K562 (cell line): ENCODE data around the gene USP13. TPM values are rescaled to one million over a fixed set of nuclear protein-coding genes. Genes with fewer than 3 reads are reported as not detected.

Experiments
- JUND ChIP-seq, 2 experiments: IDR thresholded peaks; 2 replicates in 1 of 2; 3 replicates in 1 of 2; pipeline ENCODE4 v1.6.1; 2011; ENCODE audit warnings: borderline replicate concordance in 2 of 2, low read depth in 2 of 2, low read length in 2 of 2, improper control_type of control experiment in 1 of 2, missing biosample characterization in 1 of 2, missing genetic modification characterization in 1 of 2, missing genetic modification reagents in 1 of 2
- KLF1 ChIP-seq: fragments of 450-650 bp; IDR thresholded peaks from 2 replicates; pipeline ENCODE4 v1.6.1; 2016; ENCODE audit warnings: missing genetic modification characterization, missing compliant biosample characterization
- NCOA2 ChIP-seq, 2 experiments: fragments of 450-650 bp; IDR thresholded peaks; 2 replicates each; pipeline ENCODE4 v1.6.1; 2018; ENCODE audit warnings: mild to moderate bottlenecking in 2 of 2, moderate library complexity in 1 of 2; ENCODE audit not compliant: partially characterized antibody in 2 of 2
- RFX7 ChIP-seq: fragments of 250-450 bp; sonication (Bioruptor Pico); IDR thresholded peaks from 2 replicates; pipeline ENCODE4 v1.5.1; 2021; ENCODE audit warnings: mild to moderate bottlenecking
- SRSF3 ChIP-seq: fragments of 200-400 bp; formaldehyde crosslinking; IDR thresholded peaks from 2 replicates; pipeline ENCODE4 v1.6.1; 2016; ENCODE audit warnings: mild to moderate bottlenecking, low read length, moderate library complexity; ENCODE audit not compliant: insufficient read depth
- STAG1 ChIP-seq: sonication (generic); formaldehyde crosslinking; IDR thresholded peaks from 2 replicates; pipeline ENCODE4 v1.5.0; 2020; ENCODE audit warnings: missing genetic modification reagents, borderline replicate concordance
- TOE1 ChIP-seq, 2 experiments: fragments of 450-650 bp in 1 of 2; sonication (generic) in 1 of 2; formaldehyde crosslinking in 1 of 2; IDR thresholded peaks; 2 replicates each; pipeline versions ENCODE4 v1.7.1 to v1.8.0; 2016 to 2022; ENCODE audit warnings: borderline replicate concordance in 2 of 2, mild to moderate bottlenecking in 2 of 2, antibody characterized with exemption in 1 of 2, inconsistent platforms in 1 of 2, low read depth in 1 of 2, missing genetic modification reagents in 1 of 2, moderate library complexity in 1 of 2
- UBTF ChIP-seq, 2 experiments: IDR thresholded peaks; 2 replicates each; pipeline ENCODE4 v1.6.1; 2012; ENCODE audit warnings: improper control_type of control experiment in 2 of 2, low read depth in 2 of 2, low read length in 2 of 2, borderline replicate concordance in 1 of 2
- YBX1 ChIP-seq: fragments of 450-650 bp; IDR thresholded peaks from 2 replicates; pipeline ENCODE4 v1.7.1; 2016; ENCODE audit warnings: mild to moderate bottlenecking
- ZBTB43 ChIP-seq: sonication (generic); formaldehyde crosslinking; IDR thresholded peaks from 2 replicates; pipeline ENCODE4 v1.8.0; 2023; ENCODE audit warnings: mild to moderate bottlenecking, missing genetic modification reagents
- ZBTB49 ChIP-seq: sonication (generic); formaldehyde crosslinking; IDR thresholded peaks from 2 replicates; pipeline ENCODE4 v1.8.0; 2022; ENCODE audit warnings: missing genetic modification reagents, mild to moderate bottlenecking, borderline replicate concordance
- ZC3H8 ChIP-seq: fragments of 450-650 bp; IDR thresholded peaks from 2 replicates; pipeline ENCODE4 v1.6.1; 2017
- ZNF12 ChIP-seq: sonication (generic); formaldehyde crosslinking; IDR thresholded peaks from 2 replicates; pipeline ENCODE4 v1.4.0; 2020; ENCODE audit warnings: mild to moderate bottlenecking, missing genetic modification reagents
- ZNF282 ChIP-seq: sonication (generic); formaldehyde crosslinking; IDR thresholded peaks from 2 replicates; pipeline ENCODE4 v1.8.1; 2023; ENCODE audit warnings: missing genetic modification reagents
- polyA plus RNA-seq, 8 experiments: library from polyadenylated mRNA; depleted of rRNA in 4 of 8; stranded (reverse) in 5 of 8; unstranded in 3 of 8; fragments of >200 nt; fragmentation: Nextera tagmentation in 2 of 8; fragmentation: Illumina TruSeq in 1 of 8; extraction: Ambion mirVana in 2 of 8; extraction: Trizol in 1 of 8; gene quantifications; 2 replicates each; pipeline versions ENCODE4 v1.2.1 to v1.2.3, GENCODE V29; 2011 to 2014; ENCODE audit warnings: inconsistent platforms in 1 of 8, missing spikeins in 1 of 8
- total RNA-seq, 7 experiments: library from RNA; depleted of rRNA in 6 of 7; stranded (reverse); fragments of >200 nt in 6 of 7; fragmentation: Illumina TruSeq in 2 of 7; extraction: Trizol in 2 of 7; gene quantifications; 2 replicates each; pipeline versions ENCODE4 v1.2.1 to v1.2.3, GENCODE V29; 2011 to 2021; ENCODE audit warnings: low replicate concordance in 1 of 7
- TF ChIP-seq, protein P1 (sequence below): fragments of 450-650 bp; formaldehyde crosslinking; IDR thresholded peaks from 2 replicates; pipeline ENCODE4 v1.4.0; 2020; ENCODE audit warnings: mild to moderate bottlenecking, moderate library complexity

Gene USP13
- total and polyA plus RNA-seq, 9 of the 15 experiments (the other 6 are each of a cell fraction or from before 2014, with no cell fraction given), result 0.11 to 2.3 (median 0.51) TPM

DNA sequence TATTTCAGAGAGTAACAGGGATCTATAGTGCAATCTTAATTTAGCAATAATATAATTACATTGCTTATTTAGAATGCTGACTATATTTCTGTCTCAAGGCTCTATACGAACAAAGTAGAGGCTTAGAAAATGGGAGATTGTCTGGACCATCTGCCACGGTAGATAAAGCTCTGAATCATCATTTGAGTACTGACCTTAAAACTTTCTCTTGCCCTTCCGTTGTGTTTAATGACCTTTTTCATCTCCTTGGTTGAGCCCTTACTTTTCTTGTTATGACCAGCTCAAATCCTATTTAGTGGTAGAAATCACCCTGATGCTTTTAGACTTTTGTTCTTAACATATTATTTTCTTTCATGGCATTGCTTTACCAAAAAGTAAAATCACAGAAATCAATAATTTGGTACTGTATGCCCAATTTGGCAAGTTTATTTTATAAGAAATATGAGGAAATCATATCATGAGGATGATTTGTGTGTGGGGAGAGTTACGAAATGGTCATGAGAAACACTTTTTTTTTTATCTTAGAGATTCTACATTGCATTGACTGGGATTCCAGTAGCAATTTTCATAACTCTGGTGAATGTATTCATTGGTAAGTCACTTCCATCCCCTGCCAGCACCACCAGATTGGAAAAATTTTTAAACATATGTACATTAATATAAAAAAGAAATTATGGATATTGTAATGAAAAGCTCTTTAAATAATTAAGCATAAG lies 37.2 kb upstream of the USP13 start (continued):
- TF ChIP-seq ZBTB43 (no peak), SRSF3 (no peak), ZNF282 (no peak), STAG1 (CRISPR knock-in tag) (no peak), YBX1 (no peak), RFX7 (CRISPR knock-in tag) (no peak), KLF1 (no peak), ZBTB49 (CRISPR knock-in tag) (no peak), UBTF (IDR thresholded peaks at IDR 0.05; ENCODE audit: borderline replicate concordance in 1 of 2, low read depth in 2 of 2, low read length in 2 of 2) (no peak), NCOA2 (IDR thresholded peaks at IDR 0.05; ENCODE audit: partially characterized antibody in 2 of 2) (peak; percentile 48 to 72), JUND (IDR thresholded peaks at IDR 0.05; ENCODE audit: borderline replicate concordance, low read depth, low read length) (peak; percentile 96), JUND (tag; IDR thresholded peaks at IDR 0.05; ENCODE audit: borderline replicate concordance, low read depth, low read length) (peak; percentile 92; the same call in 2 of the 3 replicates), ZC3H8 (no peak), TOE1 (IDR thresholded peaks at IDR 0.05; ENCODE audit: borderline replicate concordance) (no peak), TOE1 (CRISPR knock-in tag; IDR thresholded peaks at IDR 0.05; ENCODE audit: borderline replicate concordance, low read depth) (no peak), ZNF12 (no peak)
- TF ChIP-seq, protein P1, sequence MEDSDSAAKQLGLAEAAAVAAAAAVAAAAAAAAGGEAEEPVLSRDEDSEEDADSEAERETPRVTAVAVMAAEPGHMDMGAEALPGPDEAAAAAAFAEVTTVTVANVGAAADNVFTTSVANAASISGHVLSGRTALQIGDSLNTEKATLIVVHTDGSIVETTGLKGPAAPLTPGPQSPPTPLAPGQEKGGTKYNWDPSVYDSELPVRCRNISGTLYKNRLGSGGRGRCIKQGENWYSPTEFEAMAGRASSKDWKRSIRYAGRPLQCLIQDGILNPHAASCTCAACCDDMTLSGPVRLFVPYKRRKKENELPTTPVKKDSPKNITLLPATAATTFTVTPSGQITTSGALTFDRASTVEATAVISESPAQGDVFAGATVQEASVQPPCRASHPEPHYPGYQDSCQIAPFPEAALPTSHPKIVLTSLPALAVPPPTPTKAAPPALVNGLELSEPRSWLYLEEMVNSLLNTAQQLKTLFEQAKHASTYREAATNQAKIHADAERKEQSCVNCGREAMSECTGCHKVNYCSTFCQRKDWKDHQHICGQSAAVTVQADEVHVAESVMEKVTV (CRISPR knock-in tag), result no peak
